ENCODE results near the gene DLEC1.

Gene DLEC1

GRCh38 chr3:38108649-38109579 lies 69.9 kb downstream of the DLEC1 start:
- no peak for DNase-seq (ENCODE audit: low read depth)
- H3K4me3 ChIP-seq (replicated peaks; ENCODE audit: low read depth, low read length): no peak overlapping the region
- no peak for TF ChIP-seq CTCF (IDR thresholded peaks at IDR 0.05; ENCODE audit: low read length, missing control alignments)

GRCh38 chr3:38109580-38110313 lies 70.7 kb downstream of the DLEC1 start:
- H3K4me3 ChIP-seq (replicated peaks; ENCODE audit: low read depth, low read length): no peak overlapping the region
- no peak for DNase-seq (ENCODE audit: low read depth)

GRCh38 chr3:38110314-38111050 lies 71.5 kb downstream of the DLEC1 start:
- no peak overlapping the region for H3K4me3 ChIP-seq (replicated peaks; ENCODE audit: low read depth, low read length)
- DNase-seq (ENCODE audit: low read depth): no peak
- TF ChIP-seq CTCF (IDR thresholded peaks at IDR 0.05; ENCODE audit: low read length, missing control alignments): no peak

More at GRCh38 chr3:38109580-38110313, 70.7 kb downstream of the DLEC1 start:
- no peak for TF ChIP-seq CTCF (IDR thresholded peaks at IDR 0.05; ENCODE audit: low read length, missing control alignments)

GRCh38 chr3:38111201-38111600 lies 72.2 kb downstream of the DLEC1 start:
- no peak for DNase-seq (ENCODE audit: low read depth)
- H3K4me3 ChIP-seq (replicated peaks; ENCODE audit: low read depth, low read length): no peak overlapping the region
- no peak for TF ChIP-seq CTCF (IDR thresholded peaks at IDR 0.05; ENCODE audit: low read length, missing control alignments)

- H3K4me3 ChIP-seq (replicated peaks; ENCODE audit: low read depth, low read length): no peak overlapping the region
- no peak for TF ChIP-seq CTCF (IDR thresholded peaks at IDR 0.05; ENCODE audit: low read length, missing control alignments)
- DNase-seq (ENCODE audit: low read depth): no peak
These were observed 72.8 kb downstream of the DLEC1 start for GRCh38 chr3:38111696-38112377.

GRCh38 chr3:38112378-38112761 lies 73.4 kb downstream of the DLEC1 start:
- TF ChIP-seq CTCF (IDR thresholded peaks at IDR 0.05; ENCODE audit: low read length, missing control alignments): no peak
- H3K4me3 ChIP-seq (replicated peaks; ENCODE audit: low read depth, low read length): no peak overlapping the region
- no peak for DNase-seq (ENCODE audit: low read depth)

Data from fibroblast of pulmonary artery (primary cell).